ENCODE data around the gene DSG2. TPM values are rescaled to one million over a fixed set of nuclear protein-coding genes. Genes with fewer than 3 reads are reported as not detected.

Gene DSG2
- total RNA-seq, 1 experiment from 2014 or later: 12.1 TPM

- POLR2A ChIA-PET: no interaction called here
Measured at GRCh38 chr18:31484461-31484860, 13.5 kb upstream of the DSG2 start.

GRCh38 chr18:31486165-31486564, 11.8 kb upstream of the DSG2 start:
- no TSS peak for BruUV-seq (replicated peaks)
- DNase-seq (ENCODE audit: low read depth, low spot score) (no peak), ATAC-seq (no peak)
- intact Hi-C loops (cut with micrococcal nuclease; ENCODE audit: unreplicated experiment) (no loop called here), in situ Hi-C loops (cut with HindIII; ENCODE audit: low pct_unique_long_range_greater_than_20kb, low sequenced_read_pairs) (no loop called here)
- no peak overlapping the region for H3K27ac ChIP-seq (ENCODE audit: low read length)
- H3K4me3 ChIP-seq (ENCODE audit: low read depth in 2 of 2, low read length in 2 of 2): no peak overlapping the region
- H3K9me3 ChIP-seq (ENCODE audit: control insufficient read depth, insufficient read depth, low read depth, low read length): no peaks in the 10 kb centered on the region
- ChIA-PET POLR2A (no interaction called here), CTCF (no interaction called here)
- TF ChIP-seq CTCF (IDR thresholded peaks at IDR 0.05) (no peak), REST (IDR thresholded peaks at IDR 0.05; ENCODE audit: insufficient read depth in 1 of 2, low read depth in 2 of 2, low read length in 1 of 2) (no peak), SIN3A (IDR thresholded peaks at IDR 0.05; ENCODE audit: borderline replicate concordance, insufficient read depth, low read depth, low read length) (no peak), TCF7L2 (IDR thresholded peaks at IDR 0.05; ENCODE audit: low read depth, low read length) (no peak), POLR2AphosphoS5 (IDR thresholded peaks at IDR 0.05; ENCODE audit: low read depth, low read length) (no peak)
- no peaks in the 10 kb centered on the region for H3K27me3 ChIP-seq (ENCODE audit: control insufficient read depth, insufficient read depth, low read length)
- no peaks in the 10 kb centered on the region for H3K36me3 ChIP-seq (ENCODE audit: control insufficient read depth, insufficient read depth, low read length)
- H3K4me1 ChIP-seq (ENCODE audit: control insufficient read depth, insufficient read depth, low read length): no peaks in the 10 kb centered on the region

More at GRCh38 chr18:31484461-31484860, 13.5 kb upstream of the DSG2 start:
- in situ Hi-C loops (cut with HindIII; ENCODE audit: low pct_unique_long_range_greater_than_20kb, low sequenced_read_pairs) (no loop called here), intact Hi-C loops (cut with micrococcal nuclease; ENCODE audit: unreplicated experiment) (no loop called here)
- CTCF ChIA-PET: no interaction called here
- no TSS peak for BruUV-seq (replicated peaks)
- TF ChIP-seq REST (IDR thresholded peaks at IDR 0.05; ENCODE audit: insufficient read depth in 1 of 2, low read depth in 2 of 2, low read length in 1 of 2) (no peak), CTCF (IDR thresholded peaks at IDR 0.05) (no peak), SIN3A (IDR thresholded peaks at IDR 0.05; ENCODE audit: borderline replicate concordance, insufficient read depth, low read depth, low read length) (no peak), TCF7L2 (IDR thresholded peaks at IDR 0.05; ENCODE audit: low read depth, low read length) (no peak), POLR2AphosphoS5 (IDR thresholded peaks at IDR 0.05; ENCODE audit: low read depth, low read length) (no peak)
- H3K9me3 ChIP-seq (ENCODE audit: control insufficient read depth, insufficient read depth, low read depth, low read length): no peaks in the 10 kb centered on the region
- no peaks in the 10 kb centered on the region for H3K27me3 ChIP-seq (ENCODE audit: control insufficient read depth, insufficient read depth, low read length)
- H3K4me3 ChIP-seq (ENCODE audit: low read depth in 2 of 2, low read length in 2 of 2): no peak overlapping the region
- DNase-seq (ENCODE audit: low read depth, low spot score): no peak
- no peaks in the 10 kb centered on the region for H3K36me3 ChIP-seq (ENCODE audit: control insufficient read depth, insufficient read depth, low read length)
- H3K27ac ChIP-seq (ENCODE audit: low read length): no peak overlapping the region
- H3K4me1 ChIP-seq (ENCODE audit: control insufficient read depth, insufficient read depth, low read length): no peaks in the 10 kb centered on the region
- no peak for ATAC-seq

All from Panc1 (cell line).